NB4 (cell line): ENCODE measurements around the gene AKNA.

Source experiments
- DNase-seq: peaks from one replicate; pipeline ENCODE4 v3.0.0; 2010; ENCODE audit warnings: low read depth
- H3K4me3 ChIP-seq: one replicate; pipeline ENCODE4 v1.5.1; 2011; ENCODE audit warnings: mild to moderate bottlenecking, low read depth, low read length, moderate library complexity
- MYC ChIP-seq: IDR thresholded peaks from 2 replicates; pipeline ENCODE4 v1.6.1; 2011; ENCODE audit warnings: low read depth, low read length
- POLR2A ChIP-seq: IDR thresholded peaks from 2 replicates; pipeline ENCODE4 v1.6.1; 2011; ENCODE audit warnings: mild to moderate bottlenecking; ENCODE audit not compliant: insufficient read length; ENCODE audit errors: extremely low read depth
- TF ChIP-seq, protein P1 (sequence below): IDR thresholded peaks from 2 replicates; pipeline ENCODE4 v1.6.1; 2011; ENCODE audit warnings: low read depth, low read length
- TF ChIP-seq, protein P2 (sequence below): IDR thresholded peaks from one replicate; pipeline ENCODE4 v1.5.1; 2012; ENCODE audit warnings: low read depth, low read length

AKNA gene

DNA sequence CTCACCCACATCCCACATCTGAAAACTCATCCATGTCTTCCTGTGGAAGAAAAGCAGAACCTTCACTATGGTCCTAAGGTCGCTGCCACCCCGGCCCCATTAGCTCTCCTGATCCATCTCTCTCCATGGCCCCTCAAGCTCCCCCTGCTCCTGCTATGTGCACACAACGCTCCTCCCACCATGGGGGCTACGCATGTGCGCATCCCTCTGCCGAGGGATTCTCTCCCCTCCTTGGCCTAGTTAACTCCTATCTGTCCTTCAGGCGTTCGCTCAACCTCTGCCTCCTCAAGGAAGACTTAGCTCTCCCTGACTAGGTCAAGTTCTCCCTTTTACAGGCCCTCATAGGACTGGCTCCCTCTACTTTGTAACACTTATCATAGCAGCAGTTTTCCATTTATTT lies 9.8 kb downstream of the AKNA start:
- no peak overlapping the region for H3K4me3 ChIP-seq
- DNase-seq: no peak
- TF ChIP-seq, protein P1, sequence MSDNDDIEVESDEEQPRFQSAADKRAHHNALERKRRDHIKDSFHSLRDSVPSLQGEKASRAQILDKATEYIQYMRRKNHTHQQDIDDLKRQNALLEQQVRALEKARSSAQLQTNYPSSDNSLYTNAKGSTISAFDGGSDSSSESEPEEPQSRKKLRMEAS: no peak
- TF ChIP-seq POLR2A (no peak), MYC (no peak)

DNA sequence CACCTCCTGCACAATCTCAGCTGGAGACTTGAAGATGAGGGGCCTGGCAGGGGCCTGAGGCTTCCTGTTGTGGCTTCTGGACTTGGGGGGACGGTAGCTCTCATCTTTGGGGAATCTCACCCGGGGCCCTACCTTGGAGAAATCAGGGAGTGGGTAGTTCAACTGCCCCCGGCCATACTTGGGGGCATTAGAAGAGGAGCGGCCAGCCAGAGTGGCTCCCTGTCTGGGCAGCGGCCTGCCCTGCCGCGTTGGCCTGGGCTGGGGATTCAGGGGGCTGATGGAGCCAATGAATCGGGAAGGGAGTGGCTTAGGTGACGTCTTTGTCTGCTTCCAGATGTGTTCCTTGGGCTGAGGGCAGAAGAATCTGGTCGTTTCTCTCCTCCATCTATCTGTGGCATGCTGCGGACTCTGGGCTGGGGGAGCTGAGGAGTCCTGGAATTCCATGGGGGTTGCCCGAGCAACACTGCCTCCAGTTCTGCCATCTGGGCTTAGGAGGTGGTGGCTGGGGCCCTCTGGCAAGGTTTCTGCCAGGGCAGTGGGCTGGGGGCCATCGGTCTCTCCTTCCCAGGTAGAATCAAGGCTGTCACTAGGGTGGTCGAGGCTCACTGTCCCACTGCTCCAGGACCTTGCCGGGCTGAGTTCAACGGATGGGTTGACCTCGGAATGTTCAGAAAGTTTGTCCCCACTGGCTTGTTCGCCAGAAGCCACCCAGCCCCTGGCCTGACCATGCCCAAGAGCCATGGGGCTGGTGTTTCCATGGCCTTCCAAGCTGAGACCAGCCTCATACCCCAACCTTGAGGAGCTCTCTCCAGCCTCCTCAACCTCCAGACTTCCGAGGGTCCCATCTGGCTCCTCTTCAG lies 11.0 kb downstream of the AKNA start:
- no peak overlapping the region for H3K4me3 ChIP-seq
- no peak for DNase-seq
- TF ChIP-seq, protein P2, sequence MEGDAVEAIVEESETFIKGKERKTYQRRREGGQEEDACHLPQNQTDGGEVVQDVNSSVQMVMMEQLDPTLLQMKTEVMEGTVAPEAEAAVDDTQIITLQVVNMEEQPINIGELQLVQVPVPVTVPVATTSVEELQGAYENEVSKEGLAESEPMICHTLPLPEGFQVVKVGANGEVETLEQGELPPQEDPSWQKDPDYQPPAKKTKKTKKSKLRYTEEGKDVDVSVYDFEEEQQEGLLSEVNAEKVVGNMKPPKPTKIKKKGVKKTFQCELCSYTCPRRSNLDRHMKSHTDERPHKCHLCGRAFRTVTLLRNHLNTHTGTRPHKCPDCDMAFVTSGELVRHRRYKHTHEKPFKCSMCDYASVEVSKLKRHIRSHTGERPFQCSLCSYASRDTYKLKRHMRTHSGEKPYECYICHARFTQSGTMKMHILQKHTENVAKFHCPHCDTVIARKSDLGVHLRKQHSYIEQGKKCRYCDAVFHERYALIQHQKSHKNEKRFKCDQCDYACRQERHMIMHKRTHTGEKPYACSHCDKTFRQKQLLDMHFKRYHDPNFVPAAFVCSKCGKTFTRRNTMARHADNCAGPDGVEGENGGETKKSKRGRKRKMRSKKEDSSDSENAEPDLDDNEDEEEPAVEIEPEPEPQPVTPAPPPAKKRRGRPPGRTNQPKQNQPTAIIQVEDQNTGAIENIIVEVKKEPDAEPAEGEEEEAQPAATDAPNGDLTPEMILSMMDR: no peak

DNA sequence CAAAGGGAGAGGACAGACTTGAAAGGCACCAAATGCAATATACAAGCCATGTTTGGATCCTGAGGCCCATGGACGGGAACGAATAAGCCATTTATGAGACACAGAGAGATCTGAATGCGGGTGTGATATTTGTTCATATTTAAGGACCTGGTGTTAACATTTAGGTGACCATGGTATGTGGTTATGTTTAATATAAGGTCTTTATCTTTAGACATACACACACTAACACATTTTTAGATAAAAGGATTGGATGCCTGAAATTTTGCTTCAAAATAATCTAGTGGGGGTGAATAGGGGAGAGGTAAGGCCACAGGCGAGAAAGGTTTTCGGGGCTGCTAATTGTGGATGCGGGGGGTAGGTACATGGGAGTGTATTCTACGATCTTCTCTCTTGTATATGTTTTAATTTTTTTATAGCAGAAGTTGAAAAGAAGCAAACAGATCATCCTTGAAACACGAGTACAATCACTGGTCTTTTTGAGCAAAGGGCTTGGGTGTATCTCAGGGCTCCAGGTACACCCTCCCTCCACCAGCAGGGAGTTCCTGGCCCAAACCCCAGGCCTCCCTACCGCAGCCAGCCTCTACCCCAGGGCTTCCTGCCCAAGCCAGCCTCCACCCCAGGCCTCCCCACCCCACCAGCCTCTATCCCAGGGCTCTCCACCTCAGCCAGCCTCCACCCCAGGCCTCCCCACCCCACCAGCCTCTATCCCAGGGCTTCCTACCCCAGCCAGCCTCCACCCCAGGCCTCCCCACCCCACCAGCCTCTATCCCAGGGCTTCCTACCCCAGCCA lies 12.2 kb downstream of the AKNA start:
- DNase-seq: peak; percentile 22
- no peak overlapping the region for H3K4me3 ChIP-seq
- TF ChIP-seq, protein P1: no peak
- no peak for TF ChIP-seq POLR2A
- TF ChIP-seq MYC: no peak
- TF ChIP-seq, protein P2: no peak

DNA sequence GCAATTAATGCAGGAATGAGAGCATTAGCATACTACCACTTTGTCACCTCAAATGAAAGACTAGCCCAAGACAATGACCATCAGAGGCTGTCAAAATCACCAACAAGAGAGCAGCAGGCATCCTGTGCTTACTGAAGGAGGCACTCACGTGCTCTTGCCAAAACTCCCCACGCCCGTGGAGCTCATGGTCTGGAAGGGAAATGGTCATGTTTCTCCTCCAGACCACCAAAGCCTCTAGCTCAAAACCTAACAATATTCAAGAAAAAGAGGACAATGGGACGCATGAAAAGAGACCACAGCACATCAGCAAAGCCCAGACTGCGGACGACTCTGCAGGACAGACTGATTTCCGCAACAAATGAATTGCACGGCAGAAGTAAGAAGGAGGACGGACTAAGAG lies 12.8 kb downstream of the AKNA start:
- TF ChIP-seq POLR2A (no peak), MYC (no peak)
- TF ChIP-seq, protein P1: no peak
- TF ChIP-seq, protein P2: peak; percentile 7
- H3K4me3 ChIP-seq: no peak overlapping the region
- DNase-seq: peak; percentile 58

DNA sequence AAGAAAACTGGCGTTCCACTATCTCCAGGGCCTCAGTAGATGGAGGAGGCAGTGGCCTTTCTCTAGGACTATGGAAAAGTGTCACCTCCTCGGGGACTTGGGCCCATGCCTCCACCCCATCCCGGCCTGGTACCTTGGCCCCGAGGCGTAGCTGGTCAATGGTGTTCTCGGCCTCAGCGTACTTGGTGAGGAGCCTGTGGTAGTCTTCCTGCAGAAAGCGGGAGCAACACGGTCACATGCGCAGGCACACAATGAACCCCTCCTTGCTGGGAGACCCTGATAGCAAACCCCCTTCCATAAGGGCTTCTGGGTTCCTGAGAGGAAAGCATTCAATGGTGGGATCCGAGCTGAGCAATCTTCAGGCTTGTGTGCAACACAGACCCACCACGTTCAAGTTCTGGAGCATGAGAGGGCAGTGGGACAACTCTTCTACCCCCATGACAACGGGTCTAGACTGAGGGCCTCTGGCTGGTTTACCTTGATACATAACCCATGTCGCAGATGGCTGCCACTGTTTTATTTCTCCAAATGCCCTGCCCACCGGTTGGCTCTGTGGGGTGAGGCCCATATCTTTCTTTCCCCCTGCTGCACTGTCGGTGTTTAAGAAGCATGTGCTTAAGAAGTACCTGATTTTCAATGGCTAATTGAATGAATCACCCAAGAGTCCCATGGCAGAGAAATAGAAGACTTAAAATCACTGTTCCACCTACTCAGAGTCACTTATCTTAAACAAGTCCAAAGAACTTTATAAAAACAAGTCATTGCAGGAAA lies 13.6 kb downstream of the AKNA start:
- TF ChIP-seq POLR2A: no peak
- TF ChIP-seq, protein P1: peak; percentile 54; the same call in 1 of the 2 replicates
- TF ChIP-seq, protein P2: no peak
- TF ChIP-seq MYC: no peak
- DNase-seq: no peak
- H3K4me3 ChIP-seq: no peak overlapping the region
